GM21723 (cell line): ENCODE measurements around the gene BPIFB6.

Experiments
- ATAC-seq: cut with Tn5 transposase; IDR thresholded peaks from one replicate; pipeline ENCODE4 v1.9.1; 2021; ENCODE audit warnings: mild to moderate bottlenecking, moderate library complexity; ENCODE audit not compliant: unreplicated experiment

Gene BPIFB6

GRCh38 chr20:33015700-33016580 is 15.5 kb upstream of the BPIFB6 start:
- no peak for ATAC-seq

GRCh38 chr20:33016581-33017109 is 14.8 kb upstream of the BPIFB6 start:
- ATAC-seq, result no peak

- no peak for ATAC-seq
Measured at GRCh38 chr20:33017542-33017941, 13.9 kb upstream of the BPIFB6 start.

- no peak for ATAC-seq
Measured at GRCh38 chr20:33018169-33018931, 13.1 kb upstream of the BPIFB6 start.

- ATAC-seq, result no peak
Measured at GRCh38 chr20:33019465-33020277, 11.8 kb upstream of the BPIFB6 start.

GRCh38 chr20:33020278-33021161 is 10.9 kb upstream of the BPIFB6 start:
- no peak for ATAC-seq

- no peak for ATAC-seq
Measured at GRCh38 chr20:33021879-33022278, 9.6 kb upstream of the BPIFB6 start.

- ATAC-seq, result no peak
Measured at GRCh38 chr20:33022289-33022688, 9.2 kb upstream of the BPIFB6 start.

GRCh38 chr20:33022694-33023438 is 8.6 kb upstream of the BPIFB6 start:
- no peak for ATAC-seq

- no peak for ATAC-seq
Measured at GRCh38 chr20:33023439-33024242, 7.8 kb upstream of the BPIFB6 start.

GRCh38 chr20:33024243-33024560 is 7.2 kb upstream of the BPIFB6 start:
- no peak for ATAC-seq

GRCh38 chr20:33024609-33025317 is 6.7 kb upstream of the BPIFB6 start:
- ATAC-seq, result no peak

- no peak for ATAC-seq
Measured at GRCh38 chr20:33025318-33025876, 6.1 kb upstream of the BPIFB6 start.

GRCh38 chr20:33026072-33026778 is 5.2 kb upstream of the BPIFB6 start:
- no peak for ATAC-seq

GRCh38 chr20:33026779-33027759 is 4.4 kb upstream of the BPIFB6 start:
- no peak for ATAC-seq
